DMS 273 (cell line): ENCODE measurements around the gene AK8.

Experiments
- DNase-seq: peaks from one replicate; lab custom pipeline; 2025; ENCODE audit not compliant: unreplicated experiment; lab: John Stamatoyannopoulos, UW

The AK8 gene

GRCh38 chr9:132877824-132878694, at the start of gene AK8:
TSS of gene AK8 (minus strand) at chr9:132878284. CDS start at chr9:132878255, 29 bp downstream.
- peak; percentile 91 for DNase-seq

GRCh38 chr9:132927704-132928103, 49.6 kb upstream of the AK8 start:
- no peak for DNase-seq

- DNase-seq = no peak
Observed at GRCh38 chr9:132923346-132923902, 45.3 kb upstream of the AK8 start.

GRCh38 chr9:132919614-132920268, 41.7 kb upstream of the AK8 start:
- no peak for DNase-seq

- DNase-seq = no peak
Observed at GRCh38 chr9:132914924-132915323, 36.8 kb upstream of the AK8 start.

- no peak for DNase-seq
Observed at GRCh38 chr9:132912131-132912530, 34.0 kb upstream of the AK8 start.

GRCh38 chr9:132910376-132910775, 32.3 kb upstream of the AK8 start:
- no peak for DNase-seq

GRCh38 chr9:132909311-132909710, 31.2 kb upstream of the AK8 start:
- DNase-seq = no peak

- DNase-seq = no peak
Observed at GRCh38 chr9:132908635-132909034, 30.6 kb upstream of the AK8 start.

GRCh38 chr9:132905726-132906125, 27.6 kb upstream of the AK8 start:
- DNase-seq = no peak

GRCh38 chr9:132903574-132904492, 25.7 kb upstream of the AK8 start:
- no peak for DNase-seq

- peak; percentile 83 for DNase-seq
Observed at GRCh38 chr9:132901858-132902831, 24.1 kb upstream of the AK8 start.

- DNase-seq = no peak
Observed at GRCh38 chr9:132898051-132898450, 20.0 kb upstream of the AK8 start.

GRCh38 chr9:132896906-132897305, 18.8 kb upstream of the AK8 start:
- DNase-seq = no peak

- DNase-seq = no peak
Observed at GRCh38 chr9:132896264-132896663, 18.2 kb upstream of the AK8 start.

- DNase-seq = no peak
Observed at GRCh38 chr9:132894862-132895835, 17.1 kb upstream of the AK8 start.

GRCh38 chr9:132894346-132894745, 16.3 kb upstream of the AK8 start:
- no peak for DNase-seq

- no peak for DNase-seq
Observed at GRCh38 chr9:132892400-132892799, 14.3 kb upstream of the AK8 start.

GRCh38 chr9:132888151-132888550, 10.1 kb upstream of the AK8 start:
- no peak for DNase-seq
